NCI-H460 (cell line): ENCODE results near the gene PCNX2. TPM values are rescaled to one million over a fixed set of nuclear protein-coding genes. Genes with fewer than 3 reads are reported as not detected.
A peak's percentile ranks its signal among the peaks of the same experiment; 100 is the strongest.
"Not testable (repeated sequence)": the region's sequence is repeated elsewhere in the genome, so short reads cannot be mapped to it uniquely, and the experiment has no call there.

Experiments used
- DNase-seq: peaks from one replicate; pipeline ENCODE4 v3.0.0-alpha.2; 2016; ENCODE audit warnings: low read depth; ENCODE audit errors: extremely low read depth
- total RNA-seq: library from RNA; depleted of rRNA; stranded (reverse); fragments of >200 nt; shearing (Covaris generic); gene quantifications from 2 replicates; pipeline ENCODE4 v1.2.3, GENCODE V29; 2014

Gene PCNX2
- total RNA-seq, 1 experiment from 2014 or later = 22.8 TPM

DNA sequence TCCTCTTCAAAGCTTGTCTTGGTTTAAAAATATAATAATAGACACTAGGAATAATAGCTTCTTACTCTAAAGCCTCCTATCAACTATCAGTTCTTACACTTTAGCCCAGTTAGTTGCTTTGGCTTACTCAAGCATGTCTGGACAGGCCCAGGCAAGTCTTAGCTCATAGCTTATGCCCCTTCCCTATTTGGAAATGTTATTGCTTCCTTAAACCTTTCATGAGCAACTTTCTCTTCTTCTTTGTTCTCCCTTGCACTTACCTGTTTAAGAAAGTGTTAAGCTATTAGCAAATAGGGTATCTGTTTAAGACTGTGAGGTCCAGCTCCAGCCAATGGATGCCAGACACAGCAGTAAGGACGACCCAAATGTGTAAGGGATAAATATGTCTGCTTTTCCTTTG is 115.9 kb downstream of the PCNX2 start:
- not testable (repeated sequence) for DNase-seq

DNA sequence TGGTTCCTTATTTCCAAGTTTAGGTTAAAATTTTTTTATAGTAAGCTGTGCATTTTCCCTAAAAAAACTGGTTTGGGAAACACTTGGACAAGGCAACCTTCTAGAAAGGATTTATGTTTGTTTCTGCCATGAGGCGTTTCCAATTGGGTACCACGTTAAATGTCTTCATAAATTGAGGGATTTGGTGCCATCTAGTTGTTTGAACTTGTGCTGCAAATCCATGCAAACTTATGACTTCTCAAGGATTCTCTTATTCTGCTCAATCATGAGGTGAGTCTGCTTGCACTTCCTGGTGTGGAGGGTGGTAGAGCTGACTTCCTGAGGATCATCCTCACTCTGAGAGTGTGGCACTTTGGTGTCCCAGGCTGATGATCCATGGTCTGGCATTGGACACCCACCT is 123.3 kb downstream of the PCNX2 start:
- DNase-seq = peak; percentile 56

DNA sequence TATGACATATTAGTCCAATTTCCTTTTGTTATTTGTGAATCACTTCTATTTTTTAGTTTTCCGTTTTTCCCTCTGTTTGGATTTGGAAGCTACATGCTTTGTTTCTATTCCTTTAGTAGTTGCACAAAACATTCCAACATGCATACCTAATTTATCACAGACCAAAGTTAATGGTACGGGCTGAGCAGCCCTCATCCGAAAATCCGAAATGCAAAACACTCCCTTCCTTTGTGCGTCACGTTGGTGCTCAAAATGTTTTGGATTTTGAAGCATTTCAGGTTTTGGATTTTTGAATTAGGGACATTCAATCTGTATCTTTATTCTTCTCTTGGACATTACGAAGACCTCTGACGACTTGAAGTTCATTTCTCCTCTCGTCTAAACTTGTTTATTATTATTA is 124.8 kb downstream of the PCNX2 start:
- DNase-seq = no peak

DNA sequence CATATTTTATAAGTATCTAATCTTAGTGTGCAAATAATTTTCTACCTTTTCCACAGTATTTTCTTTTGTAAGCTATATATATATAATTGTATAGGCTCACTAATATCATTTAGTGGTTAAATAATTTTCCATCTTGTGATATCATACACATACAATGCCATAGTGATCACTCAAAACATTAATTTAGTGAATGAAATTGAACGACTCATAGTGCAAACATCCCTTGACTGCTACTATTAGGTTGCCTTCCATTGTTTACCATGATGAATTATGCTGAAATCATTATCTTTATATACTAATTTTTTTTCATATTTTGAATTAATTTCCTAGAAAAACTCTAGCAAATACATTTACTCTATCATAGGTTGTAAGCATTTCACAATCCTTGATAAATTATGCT is 127.1 kb downstream of the PCNX2 start:
- DNase-seq = no peak

DNA sequence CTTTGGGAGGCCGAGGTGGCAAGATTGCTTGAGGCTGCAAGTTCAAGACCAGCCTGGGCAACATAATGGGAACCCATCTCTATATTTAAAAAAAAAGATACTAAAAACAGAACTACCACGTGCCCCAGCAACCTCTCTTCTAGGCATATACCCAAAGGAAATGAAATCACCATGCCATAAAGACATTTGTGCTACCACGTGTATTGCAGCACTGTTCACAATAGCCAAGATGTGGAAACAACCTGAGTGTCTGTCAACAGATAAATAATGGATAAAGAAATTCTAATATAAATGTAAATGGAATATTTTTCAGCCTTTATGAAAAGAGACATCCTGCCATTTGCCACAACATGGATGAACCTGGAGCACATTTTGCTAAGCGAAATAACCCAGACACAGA is 128.6 kb downstream of the PCNX2 start:
- no peak for DNase-seq

DNA sequence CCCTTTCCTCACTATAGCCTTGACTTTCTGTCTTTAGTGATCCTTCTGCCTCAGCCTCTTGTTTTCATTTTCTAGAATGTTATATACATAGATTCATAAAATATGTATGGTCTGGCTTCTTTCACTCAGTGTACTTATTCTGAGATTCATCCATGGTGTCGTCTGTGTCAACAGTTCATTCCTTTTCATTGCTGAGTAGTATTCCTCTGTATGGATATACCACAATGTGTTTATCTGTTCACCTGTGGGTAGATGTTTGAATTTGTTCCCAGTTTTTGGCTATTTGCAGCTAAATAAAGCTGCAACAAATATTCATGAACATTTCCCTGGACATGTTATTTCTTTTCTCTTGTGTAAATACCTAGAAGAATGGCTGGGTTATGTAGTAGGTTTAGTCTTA is 131.8 kb downstream of the PCNX2 start:
- no peak for DNase-seq

DNA sequence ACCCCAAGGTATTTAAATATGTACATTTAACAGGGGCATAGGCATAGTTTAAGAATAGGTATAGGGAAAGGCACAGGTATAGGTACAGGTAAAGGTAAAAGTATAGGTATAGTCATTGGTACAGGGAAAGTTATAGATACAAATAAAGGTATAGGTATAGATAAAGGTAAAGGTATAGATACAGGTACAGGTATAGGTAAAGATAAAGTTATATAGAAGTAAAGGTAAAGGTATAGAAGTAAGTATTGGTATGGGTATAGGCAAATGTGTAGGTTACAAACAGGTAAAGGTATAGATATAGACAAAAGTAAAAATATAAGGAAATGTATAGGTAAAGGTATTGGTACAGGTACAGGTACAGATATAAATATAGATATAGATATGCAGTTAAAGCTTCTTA is 137.2 kb downstream of the PCNX2 start:
- DNase-seq = no peak

DNA sequence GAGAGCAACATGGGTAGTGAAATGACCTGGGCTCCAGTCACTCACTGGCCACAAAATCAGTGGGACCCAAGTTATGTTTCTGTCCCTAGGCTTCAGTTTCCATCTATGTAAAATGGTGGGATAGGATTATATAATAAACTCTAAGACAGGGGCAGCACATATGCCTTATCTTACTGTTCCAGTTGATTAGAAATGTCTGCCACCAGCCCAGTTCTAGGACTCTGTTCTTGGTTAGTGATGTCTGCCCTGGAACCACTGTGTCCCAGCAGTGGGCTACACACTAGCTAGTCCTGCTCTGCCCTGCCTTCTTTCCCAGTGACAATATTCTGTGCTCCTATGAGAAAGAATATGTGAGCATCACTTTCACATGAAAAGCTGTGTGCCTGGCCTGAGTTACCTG is 138.3 kb downstream of the PCNX2 start:
- DNase-seq = no peak

DNA sequence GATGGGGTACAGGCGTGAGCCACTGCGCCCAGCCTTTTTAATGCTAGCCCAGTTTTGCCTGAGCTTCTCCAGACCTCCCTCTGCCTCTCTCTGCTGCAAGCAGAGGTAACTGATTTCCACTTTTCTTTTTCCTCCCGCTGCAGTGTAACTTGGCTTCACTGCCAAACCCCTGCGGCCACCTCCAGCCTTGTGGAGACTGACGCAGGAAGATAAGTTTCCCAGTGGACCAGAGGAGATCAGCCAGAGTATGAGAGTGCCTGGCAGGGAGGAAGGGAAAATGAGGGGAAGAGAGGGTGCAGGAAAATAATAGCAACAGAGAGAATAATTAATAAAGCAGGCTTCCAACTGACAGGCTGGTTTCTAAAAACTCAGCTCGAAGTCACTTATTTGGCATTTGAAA is 143.7 kb downstream of the PCNX2 start:
- DNase-seq = no peak

DNA sequence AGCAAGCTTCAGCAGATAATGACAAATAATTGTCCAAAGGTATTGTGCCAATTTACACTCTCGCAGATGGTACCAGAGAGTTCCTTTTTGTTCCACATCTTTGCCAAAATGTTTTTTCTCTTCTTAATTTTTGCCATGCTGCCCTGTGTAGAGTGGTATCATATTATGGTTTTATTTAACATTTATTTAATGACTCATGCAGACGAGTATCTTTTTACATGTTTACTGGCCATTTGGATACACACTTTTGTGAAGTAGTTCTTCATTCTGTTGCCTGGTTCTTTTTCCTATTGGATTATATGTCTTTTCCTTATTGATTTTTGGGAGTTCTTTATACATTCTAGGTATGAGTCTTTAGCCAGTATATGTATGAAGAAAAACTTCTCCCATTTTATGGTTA is 151.1 kb downstream of the PCNX2 start:
- DNase-seq = no peak

DNA sequence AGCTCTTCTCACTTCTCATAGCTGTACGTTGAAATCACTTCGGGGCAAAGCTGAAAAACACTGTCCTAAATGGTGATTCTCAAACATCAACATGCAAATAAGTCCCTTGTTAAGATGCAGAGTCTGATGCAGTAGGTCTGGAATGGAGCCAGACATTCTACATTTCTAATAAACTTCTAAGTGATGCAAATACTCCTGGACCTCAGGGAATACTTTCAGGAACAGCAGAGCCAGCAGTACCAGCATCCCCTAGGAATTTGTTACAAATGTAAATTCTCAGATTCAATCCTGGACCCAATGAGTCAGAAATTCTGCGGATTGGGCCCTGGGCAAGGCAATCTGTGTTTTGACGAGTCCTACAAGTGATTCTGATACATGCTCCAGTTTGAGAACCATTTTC is 152.3 kb downstream of the PCNX2 start:
- DNase-seq = no peak

DNA sequence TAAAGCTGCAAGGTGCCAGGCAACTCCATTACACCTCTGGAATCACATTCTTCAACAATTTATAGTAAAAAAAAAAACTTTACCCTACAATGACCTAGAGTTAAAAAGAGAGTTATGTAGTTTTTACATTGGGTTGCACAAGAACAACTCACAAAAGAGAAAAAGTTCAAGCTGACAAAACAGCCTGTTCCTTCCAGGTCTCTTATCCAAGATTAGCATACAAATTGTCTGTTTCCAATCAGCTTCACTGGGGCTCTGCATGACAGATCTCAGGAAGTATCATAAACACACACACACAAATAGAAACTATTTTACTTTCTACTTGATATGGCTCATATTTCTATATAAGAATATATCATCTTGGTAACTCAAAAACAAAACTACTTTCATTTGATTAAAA is 154.6 kb downstream of the PCNX2 start:
- DNase-seq = no peak

DNA sequence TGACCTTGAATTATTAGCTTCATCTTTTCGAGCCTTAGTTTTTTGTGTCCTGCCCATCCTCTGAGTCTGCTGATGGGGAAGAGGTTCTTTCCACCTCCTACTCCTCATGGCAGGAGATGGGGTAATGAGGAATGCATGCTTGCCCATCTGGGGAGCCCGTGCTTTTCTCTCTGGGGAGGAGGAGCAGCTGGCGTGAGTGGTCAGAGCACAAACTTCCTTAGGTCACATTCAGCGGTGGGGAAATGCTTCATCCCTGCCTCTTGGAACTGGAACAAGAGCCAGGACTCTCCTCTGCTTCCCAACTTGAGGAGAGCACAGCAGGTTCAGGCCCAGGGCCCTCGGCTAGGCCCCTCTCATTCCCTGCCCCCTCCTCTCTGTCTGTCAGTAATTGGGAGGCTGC is 155.0 kb downstream of the PCNX2 start:
- no peak for DNase-seq

DNA sequence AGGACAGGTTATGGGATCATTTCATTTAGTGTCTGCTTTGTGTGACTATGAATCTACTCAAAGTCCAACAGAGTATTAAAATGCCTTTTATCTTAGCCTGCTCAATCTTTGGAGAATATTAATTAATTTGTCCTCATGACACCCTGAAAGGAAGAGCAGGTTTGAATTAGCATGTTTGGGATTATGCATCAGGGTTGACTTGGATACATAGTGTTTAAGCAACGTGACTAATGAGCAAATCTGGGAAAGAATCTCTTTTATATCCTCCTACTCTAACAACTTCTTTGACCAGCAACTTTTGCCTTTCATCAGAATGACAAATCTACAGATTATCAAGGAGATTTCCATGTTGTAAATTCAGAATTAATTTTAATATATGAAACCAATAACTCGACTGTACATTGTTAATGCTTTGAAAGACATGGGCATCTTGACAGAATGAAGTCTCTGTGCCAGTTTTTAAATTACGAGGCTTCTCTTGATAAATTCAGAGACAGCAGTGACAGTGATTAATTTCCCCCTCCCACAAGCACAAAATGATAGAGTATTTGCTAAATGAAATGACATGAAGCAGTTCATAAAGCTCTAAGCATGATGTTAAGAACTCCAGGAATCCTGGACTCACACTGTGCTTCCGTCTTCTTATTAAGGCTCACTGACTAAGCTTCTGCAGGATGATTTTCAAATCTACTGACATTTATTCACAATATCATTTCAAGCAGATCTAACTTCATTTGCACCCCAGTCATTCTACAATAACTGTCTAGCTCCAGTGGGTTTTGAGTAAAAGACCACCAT is 156.5 kb downstream of the PCNX2 start:
- DNase-seq = no peak

DNA sequence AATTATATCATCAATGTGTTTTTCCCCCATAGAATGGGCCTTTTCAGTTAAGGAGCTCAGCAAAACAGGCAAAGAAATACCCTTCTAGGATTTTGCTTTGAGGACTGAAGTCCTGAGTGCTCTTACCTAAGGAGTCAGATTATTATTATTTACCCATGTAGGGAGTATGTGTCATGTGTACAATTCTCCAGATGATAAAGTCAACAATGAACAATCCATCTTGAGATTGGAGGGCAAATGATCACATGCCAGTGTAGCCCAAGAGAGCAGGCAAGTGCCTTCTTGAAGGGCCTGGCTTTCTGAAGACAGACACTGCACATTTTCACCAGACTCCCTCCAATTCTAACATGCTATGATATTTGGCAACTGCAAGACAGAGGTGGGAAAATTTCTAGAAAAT is 159.7 kb downstream of the PCNX2 start:
- no peak for DNase-seq

DNA sequence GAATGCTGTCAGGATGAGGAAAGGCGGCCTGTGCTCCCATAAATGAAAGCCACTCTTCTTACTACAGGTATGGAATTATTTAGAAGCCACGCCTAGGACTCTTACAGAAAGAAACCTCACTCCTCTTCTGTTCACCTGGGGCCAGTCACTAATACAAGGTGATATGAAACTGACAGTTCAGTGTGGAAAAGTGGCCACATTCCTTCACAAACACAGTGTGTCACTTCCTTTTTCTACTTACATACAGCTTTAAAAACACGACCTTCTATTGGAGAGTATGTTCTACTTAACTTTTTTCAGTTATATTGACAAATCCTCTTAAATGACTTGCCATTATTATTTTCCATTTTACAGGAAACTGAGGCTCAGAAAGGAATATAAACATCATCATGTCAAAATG is 163.1 kb downstream of the PCNX2 start:
- DNase-seq = no peak

DNA sequence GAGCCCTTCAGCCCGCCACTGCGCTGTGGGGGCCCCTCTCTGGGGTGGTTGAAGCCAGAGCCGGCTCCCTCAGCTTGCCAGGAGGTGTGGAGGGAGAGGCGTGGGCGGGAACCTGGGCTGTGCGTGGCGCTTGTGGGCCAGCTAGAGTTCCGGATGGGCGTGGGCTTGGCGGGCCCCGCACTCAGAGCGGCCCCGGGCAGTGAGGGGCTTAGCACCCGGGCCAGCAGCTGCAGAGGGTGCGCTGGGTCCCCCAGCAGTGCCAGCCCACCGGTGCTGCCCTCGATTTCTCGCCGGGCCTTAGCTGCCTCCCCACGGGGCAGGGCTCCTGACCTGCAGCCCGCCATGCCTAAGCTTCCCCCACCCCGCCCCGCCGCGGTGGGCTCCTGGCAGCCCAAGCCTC is 166.5 kb downstream of the PCNX2 start:
- not testable (repeated sequence) for DNase-seq

DNA sequence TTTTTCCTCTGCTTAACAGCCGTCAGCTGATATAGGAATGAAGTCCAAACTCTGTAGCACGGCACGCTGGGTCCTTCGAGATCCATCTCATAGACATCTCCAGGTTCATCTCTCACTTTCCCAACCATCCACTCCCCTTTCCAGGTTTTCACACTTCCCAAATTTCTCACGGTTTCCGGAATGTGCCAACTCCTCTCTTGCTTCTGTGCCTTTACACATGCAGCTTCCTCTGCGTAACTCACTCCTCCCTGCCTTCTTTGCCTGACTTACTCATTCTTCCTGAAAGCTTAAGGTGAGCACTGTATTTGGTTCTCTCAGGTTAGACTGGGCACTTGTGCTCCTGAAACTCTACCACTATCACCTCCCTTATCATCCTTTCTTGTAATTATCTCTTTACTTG is 168.4 kb downstream of the PCNX2 start:
- DNase-seq = no peak

DNA sequence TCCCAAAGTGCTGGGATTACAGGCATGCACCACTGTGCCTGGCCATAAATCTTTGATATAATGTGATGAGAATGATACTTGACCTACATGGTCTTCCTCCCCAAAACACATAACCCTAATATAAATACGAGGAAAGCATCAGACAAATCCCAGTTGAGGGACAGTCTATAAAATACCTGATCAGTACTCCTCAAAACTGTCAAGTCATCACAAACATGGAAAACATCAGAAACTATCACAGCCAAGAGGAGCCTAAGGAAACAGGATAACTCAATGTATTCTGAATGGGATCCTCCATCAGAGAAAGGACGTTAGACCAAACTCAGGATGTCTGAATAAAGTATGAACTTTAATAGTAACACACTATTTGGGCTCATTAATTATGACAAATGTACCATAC is 172.7 kb downstream of the PCNX2 start:
- no peak for DNase-seq

DNA sequence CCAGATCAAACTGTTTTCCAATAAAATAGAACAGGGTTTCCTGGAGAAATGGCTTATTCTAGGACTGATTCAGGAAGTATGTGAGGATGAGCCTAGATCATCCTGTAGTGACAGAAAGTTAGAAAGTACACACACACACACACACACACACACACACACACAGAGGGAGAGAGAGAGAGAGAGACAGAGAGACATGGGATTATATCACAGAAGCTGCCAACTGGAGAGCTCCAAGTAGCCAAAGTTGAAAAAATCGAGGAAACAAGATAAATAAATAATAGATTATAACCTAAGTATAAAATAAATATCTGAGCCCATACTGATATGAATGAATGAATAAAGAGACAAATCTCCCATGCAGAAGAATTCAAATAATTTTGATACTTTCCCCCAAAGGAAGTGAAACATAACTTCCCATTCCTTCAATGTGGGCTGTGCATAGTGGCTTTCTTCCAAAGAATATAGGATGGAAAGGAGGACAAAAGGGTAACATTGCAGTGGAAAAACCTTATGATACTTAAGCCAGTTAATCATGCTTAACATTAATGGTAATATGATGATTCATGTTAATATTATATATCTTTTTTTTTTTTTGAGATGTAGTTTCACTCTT is 173.5 kb downstream of the PCNX2 start:
- DNase-seq = no peak

DNA sequence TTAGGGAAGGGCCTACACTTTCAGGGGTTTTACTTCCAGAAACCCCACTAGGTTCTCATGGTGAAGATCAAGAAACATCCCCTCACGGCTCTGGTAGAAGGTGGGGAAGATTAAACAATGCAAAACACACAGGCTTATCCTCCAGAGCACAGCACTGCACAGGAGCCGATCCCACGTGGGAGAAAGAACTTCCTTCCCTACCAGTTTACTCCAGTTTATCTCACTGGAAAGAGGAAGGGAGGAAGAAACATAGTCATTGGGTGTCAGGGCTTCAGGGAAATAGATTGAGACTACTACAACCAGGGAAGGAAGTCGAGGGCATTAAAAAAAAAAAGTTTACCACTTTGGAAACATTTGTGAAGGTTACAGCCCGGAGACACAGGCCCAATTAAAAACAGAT is 180.7 kb downstream of the PCNX2 start:
- DNase-seq = no peak

DNA sequence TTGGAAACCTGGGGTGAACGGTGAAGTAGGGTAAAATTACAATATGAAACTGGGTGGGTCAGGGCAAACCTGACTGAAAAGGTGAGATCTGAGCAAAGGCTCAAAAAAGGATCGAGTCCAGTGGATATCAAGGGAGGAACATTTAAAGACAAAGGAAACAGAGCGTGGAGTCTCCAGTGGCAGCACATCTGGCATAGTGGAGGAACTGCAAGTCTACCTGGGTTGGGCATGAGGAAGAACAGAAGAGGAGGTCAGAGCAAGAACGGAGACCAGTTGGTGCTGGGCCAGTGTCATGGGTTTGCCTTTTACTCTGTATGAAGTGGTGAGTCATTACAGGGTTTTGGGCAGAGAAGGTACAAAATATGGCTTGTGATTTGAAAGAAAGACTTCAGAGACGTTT is 181.4 kb downstream of the PCNX2 start:
- DNase-seq = peak; percentile 53
